AML-193 (cell line): ENCODE results near the gene SPATS2.

Experiments
- DNase-seq, 2 experiments: peaks; one replicate each; lab custom pipeline; 2025; lab: John Stamatoyannopoulos, UW

SPATS2 gene

GRCh38 chr12:49335955-49336644, 31.2 kb upstream of the SPATS2 start:
- no peak for DNase-seq

GRCh38 chr12:49336645-49337584, 30.3 kb upstream of the SPATS2 start, which contains the start of gene C1QL4:
Gene C1QL4, minus strand, starts transcription at chr12:49337188. Its CDS starts 711 bp downstream, at chr12:49336477.
- peak; percentile 53 to 62 for DNase-seq

- DNase-seq, result no peak
These were observed 28.3 kb upstream of the SPATS2 start for GRCh38 chr12:49338830-49339463.

- no peak for DNase-seq
These were observed 27.8 kb upstream of the SPATS2 start for GRCh38 chr12:49339464-49339861.

GRCh38 chr12:49340095-49340870, 27.0 kb upstream of the SPATS2 start:
- no peak for DNase-seq

GRCh38 chr12:49340971-49341776, 26.1 kb upstream of the SPATS2 start:
- no peak for DNase-seq

GRCh38 chr12:49341777-49342065, 25.5 kb upstream of the SPATS2 start:
- no peak for DNase-seq

- peak in 1 of 2 experiments; percentile 24 for DNase-seq
These were observed 25.0 kb upstream of the SPATS2 start for GRCh38 chr12:49342066-49342913.

- no peak for DNase-seq
These were observed 24.1 kb upstream of the SPATS2 start for GRCh38 chr12:49342914-49343731.

GRCh38 chr12:49344486-49345050, 22.7 kb upstream of the SPATS2 start:
- DNase-seq, result no peak

- DNase-seq, result no peak
These were observed 22.0 kb upstream of the SPATS2 start for GRCh38 chr12:49345051-49345824.

- DNase-seq, result no peak
These were observed 21.2 kb upstream of the SPATS2 start for GRCh38 chr12:49345825-49346658.

- no peak for DNase-seq
These were observed 20.5 kb upstream of the SPATS2 start, which contains the start of gene DNAJC22 for GRCh38 chr12:49346659-49347310. Gene DNAJC22, plus strand, starts transcription at chr12:49346888. Its CDS starts 1,985 bp downstream, at chr12:49348873.

- DNase-seq, result peak; percentile 41 to 54
These were observed 19.7 kb upstream of the SPATS2 start for GRCh38 chr12:49347311-49348193.

- no peak for DNase-seq
These were observed 18.5 kb upstream of the SPATS2 start for GRCh38 chr12:49348781-49349180.

GRCh38 chr12:49349266-49349665, 18.0 kb upstream of the SPATS2 start:
- no peak for DNase-seq
